Bronchial smooth muscle cell (primary cell): ENCODE data around the gene AIFM2. TPM values are rescaled to one million over a fixed set of nuclear protein-coding genes. Genes with fewer than 3 reads are reported as not detected.

ENCODE experiments used
- total RNA-seq: library from RNA; depleted of rRNA; stranded (reverse); fragments of >200 nt; gene quantifications from 2 replicates; pipeline ENCODE4 v1.2.1, GENCODE V29; 2014

Gene AIFM2
- total RNA-seq: 5.0 and 9.0 TPM in 2 replicates

GRCh38 chr10:70132098-70133029 is at the start of gene AIFM2:
Gene AIFM2 (minus strand): TSS chr10:70132825. CDS start chr10:70124084, 8,741 bp downstream.

GRCh38 chr10:70146489-70147258 is 14.0 kb upstream of the AIFM2 start, which contains the start of gene TYSND1:
Gene TYSND1 (minus strand): TSS chr10:70146700. CDS start chr10:70146586, 114 bp downstream.

Other genes with a start within 250 kb of the AIFM2 start
- gene MACROH2A2, start 80.0 kb downstream of the AIFM2 start, total RNA-seq: 11.0 and 13.1 TPM in 2 replicates
- 4.9 and 9.8 TPM in 2 replicates for gene TYSND1, start 13.9 kb upstream of the AIFM2 start, total RNA-seq
- gene SAR1A, start 37.7 kb upstream of the AIFM2 start, total RNA-seq: 149 and 203 TPM in 2 replicates
- gene PPA1, start 100.6 kb upstream of the AIFM2 start, total RNA-seq: 221 and 248 TPM in 2 replicates
- under 0.01 TPM in 1 of 2 replicates, not detected in the other for gene NPFFR1, start 151.2 kb upstream of the AIFM2 start, total RNA-seq
- gene LRRC20, start 249.8 kb upstream of the AIFM2 start, total RNA-seq: 6.1 and 15.2 TPM in 2 replicates